Nephron (organoid): Measurements from ENCODE around the gene BEST1.

Experiments
- H3K27ac Mint-ChIP-seq, 3 experiments: 2 replicates each; pipeline ENCODE4 v1.8.0; 2020; ENCODE audit warnings: mixed read lengths in 3 of 3, mild to moderate bottlenecking in 2 of 3, moderate library complexity in 1 of 3
- H3K27me3 Mint-ChIP-seq: 2 replicates; pipeline ENCODE4 v1.8.0; 2021; ENCODE audit warnings: low read depth, mild to moderate bottlenecking, moderate library complexity, mixed read lengths
- H3K36me3 Mint-ChIP-seq: 2 replicates; pipeline ENCODE4 v1.8.0; 2020; ENCODE audit warnings: low read depth, mixed read lengths
- H3K4me1 Mint-ChIP-seq: 2 replicates; pipeline ENCODE4 v1.8.0; 2020; ENCODE audit warnings: mixed read lengths
- H3K4me3 Mint-ChIP-seq, 3 experiments: 2 replicates each; pipeline ENCODE4 v1.8.0; 2020; ENCODE audit warnings: mild to moderate bottlenecking in 3 of 3, mixed read lengths in 3 of 3, moderate library complexity in 2 of 3
- H3K9me3 Mint-ChIP-seq: 2 replicates; pipeline ENCODE4 v1.8.0; 2020; ENCODE audit warnings: mixed read lengths
- TF ChIP-seq, protein P1 (sequence below), 3 experiments: fragments of 200-600 bp; sonication (generic); IDR thresholded peaks; one replicate each; pipeline ENCODE4 v1.5.0; 2021; ENCODE audit warnings: antibody characterized with exemption in 3 of 3; ENCODE audit not compliant: unreplicated experiment in 3 of 3

The BEST1 gene

DNA sequence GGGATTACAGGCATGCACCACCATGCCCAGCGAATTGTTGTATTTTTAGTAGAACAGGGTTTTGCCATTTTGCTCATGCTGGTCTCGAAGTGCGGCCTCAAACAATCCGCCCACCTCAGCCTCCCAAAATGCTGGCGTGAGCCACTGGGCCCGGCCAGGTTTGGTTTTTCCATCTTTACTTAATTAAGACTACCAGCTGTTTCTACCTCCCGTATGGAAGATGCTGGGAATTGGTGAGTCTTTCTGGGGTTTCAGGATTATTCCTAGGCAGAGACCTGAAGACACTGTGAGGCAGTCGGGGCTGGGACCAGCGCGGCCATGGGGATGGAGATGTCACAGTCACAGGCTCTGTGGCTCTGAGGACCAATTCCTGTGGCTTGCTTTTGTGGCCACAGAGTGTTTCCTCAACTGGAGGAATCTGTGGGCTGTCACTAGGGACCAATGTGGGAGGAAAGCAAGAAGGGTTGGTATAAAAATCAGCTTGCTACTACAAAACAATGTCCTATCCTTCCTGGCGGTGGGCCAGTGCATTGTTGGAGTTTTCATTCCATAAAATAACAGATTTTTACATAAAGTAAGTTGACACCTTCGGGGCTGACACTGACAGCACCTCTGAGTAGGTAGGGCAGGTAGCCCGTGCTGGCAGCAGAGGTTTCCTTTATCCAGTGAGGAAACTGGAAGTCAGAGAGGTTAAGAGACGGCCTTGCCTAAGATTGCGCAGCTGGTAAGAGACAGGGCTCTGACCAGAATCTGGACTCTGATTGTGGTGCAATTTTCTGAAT, 25.7 kb downstream of the BEST1 start:
- peaks cover 72% of the 10 kb centered on the region for H3K4me1 Mint-ChIP-seq
- no peaks in the 10 kb centered on the region for H3K36me3 Mint-ChIP-seq
- peak overlapping the region; percentile 44 to 97 (median 95) for H3K27ac Mint-ChIP-seq
- no peaks in the 10 kb centered on the region for H3K9me3 Mint-ChIP-seq
- TF ChIP-seq, protein P1, sequence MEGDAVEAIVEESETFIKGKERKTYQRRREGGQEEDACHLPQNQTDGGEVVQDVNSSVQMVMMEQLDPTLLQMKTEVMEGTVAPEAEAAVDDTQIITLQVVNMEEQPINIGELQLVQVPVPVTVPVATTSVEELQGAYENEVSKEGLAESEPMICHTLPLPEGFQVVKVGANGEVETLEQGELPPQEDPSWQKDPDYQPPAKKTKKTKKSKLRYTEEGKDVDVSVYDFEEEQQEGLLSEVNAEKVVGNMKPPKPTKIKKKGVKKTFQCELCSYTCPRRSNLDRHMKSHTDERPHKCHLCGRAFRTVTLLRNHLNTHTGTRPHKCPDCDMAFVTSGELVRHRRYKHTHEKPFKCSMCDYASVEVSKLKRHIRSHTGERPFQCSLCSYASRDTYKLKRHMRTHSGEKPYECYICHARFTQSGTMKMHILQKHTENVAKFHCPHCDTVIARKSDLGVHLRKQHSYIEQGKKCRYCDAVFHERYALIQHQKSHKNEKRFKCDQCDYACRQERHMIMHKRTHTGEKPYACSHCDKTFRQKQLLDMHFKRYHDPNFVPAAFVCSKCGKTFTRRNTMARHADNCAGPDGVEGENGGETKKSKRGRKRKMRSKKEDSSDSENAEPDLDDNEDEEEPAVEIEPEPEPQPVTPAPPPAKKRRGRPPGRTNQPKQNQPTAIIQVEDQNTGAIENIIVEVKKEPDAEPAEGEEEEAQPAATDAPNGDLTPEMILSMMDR (IDR thresholded peaks at IDR 0.05; ENCODE audit: unreplicated experiment in 3 of 3) = no peak
- H3K4me3 Mint-ChIP-seq = no peak overlapping the region
- peaks cover 9% of the 10 kb centered on the region for H3K27me3 Mint-ChIP-seq

DNA sequence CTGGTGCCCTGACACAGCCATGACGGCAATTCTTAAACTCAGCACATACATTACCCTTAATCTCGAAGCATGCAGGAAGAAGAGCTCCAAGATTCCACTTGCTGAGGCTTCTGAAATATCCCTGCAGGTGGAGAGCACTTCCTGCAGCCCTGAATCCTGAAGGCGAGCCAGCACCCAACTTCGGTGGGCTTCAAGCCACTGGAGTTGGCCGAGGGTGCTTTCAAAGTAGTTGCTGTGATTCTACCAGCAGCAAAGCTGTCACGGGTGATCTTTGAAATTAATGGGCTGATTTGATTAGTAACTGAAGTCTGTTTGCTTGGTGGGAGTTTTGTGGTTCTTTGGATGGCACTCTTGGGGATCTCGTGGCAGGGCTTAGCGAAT, 26.3 kb downstream of the BEST1 start:
- H3K4me3 Mint-ChIP-seq = no peak overlapping the region
- TF ChIP-seq, protein P1 (IDR thresholded peaks at IDR 0.05; ENCODE audit: unreplicated experiment in 3 of 3) = no peak
- H3K27ac Mint-ChIP-seq = peak overlapping the region; percentile 23 to 97 (median 42)
- no peaks in the 10 kb centered on the region for H3K9me3 Mint-ChIP-seq
- no peaks in the 10 kb centered on the region for H3K36me3 Mint-ChIP-seq
- peaks cover 69% of the 10 kb centered on the region for H3K4me1 Mint-ChIP-seq
- peaks cover 9% of the 10 kb centered on the region for H3K27me3 Mint-ChIP-seq

DNA sequence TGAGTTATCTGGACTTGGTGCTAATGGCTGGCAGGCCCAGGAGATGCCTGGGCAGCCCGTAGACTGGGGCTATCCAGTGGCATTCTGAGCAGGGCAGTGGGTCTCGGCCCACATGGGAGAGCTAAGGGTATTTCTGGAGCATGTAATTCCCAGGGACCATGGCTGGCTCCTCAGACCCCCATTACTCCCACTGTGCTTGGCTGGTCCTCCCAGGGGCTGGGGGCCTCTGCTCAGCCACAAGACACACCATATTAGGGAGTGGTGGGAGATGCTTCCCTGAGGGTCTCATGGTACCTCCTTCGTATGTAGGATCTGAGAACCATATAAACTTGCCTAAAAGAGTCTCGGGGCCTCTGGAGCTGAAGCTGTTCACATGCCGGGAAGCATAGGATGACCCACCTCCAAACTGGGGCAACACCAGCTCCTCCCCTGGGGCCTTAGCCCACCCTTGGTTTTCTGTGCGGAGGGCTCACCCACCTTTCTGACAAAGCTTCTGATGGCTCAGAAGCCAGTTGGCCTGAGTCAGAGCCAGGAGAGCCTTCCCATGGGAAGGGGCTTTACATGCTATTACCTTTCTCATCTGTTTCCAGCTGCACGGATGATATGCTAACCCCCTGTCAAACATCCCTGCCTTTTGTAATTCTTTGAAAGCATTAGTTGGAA, 26.8 kb downstream of the BEST1 start:
- Mint-ChIP-seq H3K27ac (peak overlapping the region; percentile 42 to 97 (median 79)), H3K27me3 (peaks cover 9% of the 10 kb centered on the region), H3K4me3 (no peak overlapping the region), H3K9me3 (no peaks in the 10 kb centered on the region), H3K36me3 (no peaks in the 10 kb centered on the region), H3K4me1 (peaks cover 64% of the 10 kb centered on the region)
- TF ChIP-seq, protein P1 (IDR thresholded peaks at IDR 0.05; ENCODE audit: unreplicated experiment in 3 of 3) = no peak

- Mint-ChIP-seq H3K36me3 (no peaks in the 10 kb centered on the region), H3K9me3 (no peaks in the 10 kb centered on the region), H3K4me3 (no peak overlapping the region)
These were observed 28.8 kb downstream of the BEST1 start for GRCh38 chr11:61978703-61979661.

GRCh38 chr11:61980783-61981541, 30.8 kb downstream of the BEST1 start:
- peaks cover under 1% of the 10 kb centered on the region for H3K36me3 Mint-ChIP-seq
- no peak overlapping the region for H3K4me3 Mint-ChIP-seq
- H3K4me1 Mint-ChIP-seq = peaks cover 31% of the 10 kb centered on the region
- H3K27ac Mint-ChIP-seq = peak overlapping the region in 2 of 3 experiments; percentile 45 to 64
- H3K9me3 Mint-ChIP-seq = peaks cover 4% of the 10 kb centered on the region
- TF ChIP-seq, protein P1 (IDR thresholded peaks at IDR 0.05; ENCODE audit: unreplicated experiment in 3 of 3) = no peak
- peaks cover 9% of the 10 kb centered on the region for H3K27me3 Mint-ChIP-seq

More at GRCh38 chr11:61978703-61979661, 28.8 kb downstream of the BEST1 start:
- TF ChIP-seq, protein P1 (IDR thresholded peaks at IDR 0.05; ENCODE audit: unreplicated experiment in 3 of 3) = no peak
- H3K27ac Mint-ChIP-seq = peak overlapping the region in 2 of 3 experiments; percentile 58 to 84
- H3K4me1 Mint-ChIP-seq = peaks cover 45% of the 10 kb centered on the region
- peaks cover 9% of the 10 kb centered on the region for H3K27me3 Mint-ChIP-seq
